Heart left ventricle (tissue), 13 donors: ENCODE measurements around the gene RPL13.

Source experiments
- CTCF ChIP-seq, 12 donors: fragments of 200-600 bp; sonication (generic) in 4 of 12; IDR thresholded peaks; one replicate each; pipeline versions ENCODE4 v1.5.0 to v1.8.0; 2018 to 2022; ENCODE audit warnings: antibody characterized with exemption in 12 of 12, mild to moderate bottlenecking in 5 of 12
- POLR2A ChIP-seq, 2 donors: fragments of 450-650 bp; IDR thresholded peaks; one replicate each; pipeline ENCODE4 v1.6.1; 2017; ENCODE audit warnings: antibody characterized with exemption in 2 of 2, mild to moderate bottlenecking in 2 of 2, moderate library complexity in 2 of 2
- donor health status: ischemic (EF 13 %, LVEDD 7.1; RV severe dilation, severe dysfunction).
- donor health status: DM: no; HTN: yes; CAD: no.
- donor health status: DM: no; HTN: no; CAD: no.
- donor health status: ischemic (EF 25% LVEDD 6.9; RV normal size, moderate dysfunction).
- donor health status: ischemic (EF 25% LVEDD 5.7; RV mildly dilated, moderate dysfunction).
- donor health status: ischemic (EF 35%, LVEDD 5.7; RV mildly dilated, moderate dysfunction).
- donor health status: nonischemic (EF 11% LVEDD 7.7; RV severe dilation, severe dysfunction).
- donor health status: DM: yes; HTN: yes; CAD: no.
- donor health status: PGD.
- donor health status: ischemic (EF 29% LVEDD 5.4; RV normal size, mild dysfunction).
- donor health status: nonischemic (EF 23%, LVEDD 6.1; RV moderate dilation, normal function).

GRCh38 chr16:89548344-89549006 lies 12.0 kb upstream of the RPL13 start:
- no peak for TF ChIP-seq CTCF (IDR thresholded peaks at IDR 0.05)
- no peak for TF ChIP-seq POLR2A (IDR thresholded peaks at IDR 0.05)
